Epithelial cell of esophagus (primary cell): Measurements from ENCODE around the gene NTN1.

Experiments used
- DNase-seq: peaks from one replicate; pipeline ENCODE4 v3.0.0; 2010; ENCODE audit warnings: low read depth
- H3K4me3 ChIP-seq: 2 replicates; pipeline ENCODE4 v1.5.1; 2011; ENCODE audit warnings: mild to moderate bottlenecking, low read length, control low read depth
- TF ChIP-seq, protein P1 (sequence below): IDR thresholded peaks from 2 replicates; pipeline ENCODE4 v1.5.1; 2011; ENCODE audit warnings: low read depth, mild to moderate bottlenecking, low read length, control low read depth, inconsistent platforms; ENCODE audit not compliant: insufficient read depth; ENCODE audit errors: missing control alignments

Gene NTN1

DNA sequence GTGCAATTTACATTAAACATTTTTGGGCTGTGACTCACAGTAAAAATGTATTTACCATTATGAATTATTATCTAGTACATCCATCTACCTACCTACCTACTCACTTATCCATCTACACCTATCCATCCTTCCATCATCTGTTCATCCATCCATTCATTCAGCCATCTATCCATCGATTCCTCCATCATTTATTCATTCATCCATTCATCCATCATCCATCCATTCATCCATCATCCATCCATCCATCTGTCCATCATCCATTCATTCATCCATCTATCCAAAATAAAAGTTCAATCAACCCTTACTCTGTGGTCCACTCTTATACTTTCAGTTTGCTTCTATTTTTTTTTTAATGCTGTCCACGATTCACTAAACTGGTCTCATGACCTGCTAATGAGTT is 118.4 kb downstream of the NTN1 start:
- no peak for DNase-seq
- no peak overlapping the region for H3K4me3 ChIP-seq
- TF ChIP-seq, protein P1, sequence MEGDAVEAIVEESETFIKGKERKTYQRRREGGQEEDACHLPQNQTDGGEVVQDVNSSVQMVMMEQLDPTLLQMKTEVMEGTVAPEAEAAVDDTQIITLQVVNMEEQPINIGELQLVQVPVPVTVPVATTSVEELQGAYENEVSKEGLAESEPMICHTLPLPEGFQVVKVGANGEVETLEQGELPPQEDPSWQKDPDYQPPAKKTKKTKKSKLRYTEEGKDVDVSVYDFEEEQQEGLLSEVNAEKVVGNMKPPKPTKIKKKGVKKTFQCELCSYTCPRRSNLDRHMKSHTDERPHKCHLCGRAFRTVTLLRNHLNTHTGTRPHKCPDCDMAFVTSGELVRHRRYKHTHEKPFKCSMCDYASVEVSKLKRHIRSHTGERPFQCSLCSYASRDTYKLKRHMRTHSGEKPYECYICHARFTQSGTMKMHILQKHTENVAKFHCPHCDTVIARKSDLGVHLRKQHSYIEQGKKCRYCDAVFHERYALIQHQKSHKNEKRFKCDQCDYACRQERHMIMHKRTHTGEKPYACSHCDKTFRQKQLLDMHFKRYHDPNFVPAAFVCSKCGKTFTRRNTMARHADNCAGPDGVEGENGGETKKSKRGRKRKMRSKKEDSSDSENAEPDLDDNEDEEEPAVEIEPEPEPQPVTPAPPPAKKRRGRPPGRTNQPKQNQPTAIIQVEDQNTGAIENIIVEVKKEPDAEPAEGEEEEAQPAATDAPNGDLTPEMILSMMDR: no peak

GRCh38 chr17:9140550-9141424 is 119.5 kb downstream of the NTN1 start:
- TF ChIP-seq, protein P1: no peak
- no peak for DNase-seq

DNA sequence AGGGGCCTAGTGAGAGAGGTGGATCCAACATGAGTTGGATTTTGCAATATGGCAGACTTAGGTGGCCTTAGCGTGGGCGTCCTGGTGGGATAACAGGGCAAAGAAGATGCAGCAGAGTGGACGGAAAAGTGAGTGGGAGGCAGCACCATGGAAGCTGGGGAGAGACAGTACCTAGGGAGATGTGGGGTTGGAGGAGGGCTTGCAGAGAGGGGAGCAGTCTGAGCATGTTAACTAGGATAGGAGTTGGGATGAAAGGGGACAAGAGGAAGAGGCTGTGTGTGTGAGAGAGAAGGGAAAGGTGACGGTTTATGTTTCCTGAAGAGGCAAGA is 120.1 kb downstream of the NTN1 start:
- H3K4me3 ChIP-seq: no peak overlapping the region
- no peak for DNase-seq
- TF ChIP-seq, protein P1: no peak

More at GRCh38 chr17:9140550-9141424, 119.5 kb downstream of the NTN1 start:
- no peak overlapping the region for H3K4me3 ChIP-seq

- no peak for DNase-seq
- TF ChIP-seq, protein P1: no peak
- no peak overlapping the region for H3K4me3 ChIP-seq
Observed at GRCh38 chr17:9142772-9143494, 121.6 kb downstream of the NTN1 start.

GRCh38 chr17:9144502-9145249 is 123.4 kb downstream of the NTN1 start:
- TF ChIP-seq, protein P1: no peak
- H3K4me3 ChIP-seq: no peak overlapping the region

GRCh38 chr17:9146064-9146463 is 124.8 kb downstream of the NTN1 start:
- TF ChIP-seq, protein P1: no peak
- DNase-seq: no peak
- no peak overlapping the region for H3K4me3 ChIP-seq

More at GRCh38 chr17:9144502-9145249, 123.4 kb downstream of the NTN1 start:
- DNase-seq: no peak
